ENCODE measurements around the gene CELF2.

The CELF2 gene

GRCh38 chr10:11017570-11018431 lies at the start of gene CELF2:
Gene CELF2 (plus strand): TSS chr10:11017872. CDS start chr10:11018090, 218 bp downstream.
- ChIA-PET POLR2A (no interaction called here), CTCF (no interaction called here)
- H3K4me3 ChIP-seq (ENCODE audit: low read depth, low read length) = peak within 1 kb of the TSS; percentile 44
- no peak for DNase-seq (ENCODE audit: low read depth, low spot score)
- no peak for TF ChIP-seq CTCF (IDR thresholded peaks at IDR 0.05; ENCODE audit: insufficient read depth, low read length, missing control alignments)

DNA sequence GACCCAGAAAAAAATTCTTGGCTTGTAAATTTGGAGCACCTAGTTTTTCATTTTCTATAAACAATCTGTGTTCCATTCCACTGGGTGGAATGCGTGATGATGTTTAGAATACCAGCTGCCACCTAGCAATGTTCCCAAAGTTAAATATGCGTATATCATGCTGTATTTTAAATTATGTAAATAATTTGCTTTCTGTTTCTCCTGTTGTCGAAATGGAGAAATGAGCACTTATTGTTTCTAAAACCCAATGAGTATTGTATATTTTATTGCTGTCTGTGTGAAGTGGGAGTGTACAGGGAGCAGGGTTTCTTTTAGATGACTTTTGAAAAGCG lies 49.4 kb upstream of the CELF2 start:
- DNase-seq (ENCODE audit: low read depth, low spot score) = no peak
- TF ChIP-seq CTCF (IDR thresholded peaks at IDR 0.05; ENCODE audit: insufficient read depth, low read length, missing control alignments) = no peak
- H3K4me3 ChIP-seq (ENCODE audit: low read depth, low read length) = no peak overlapping the region
- ChIA-PET POLR2A (no interaction called here), CTCF (no interaction called here)

GRCh38 chr10:10973310-10973709 lies 44.4 kb upstream of the CELF2 start:
- ChIA-PET POLR2A (no interaction called here), CTCF (no interaction called here)

DNA sequence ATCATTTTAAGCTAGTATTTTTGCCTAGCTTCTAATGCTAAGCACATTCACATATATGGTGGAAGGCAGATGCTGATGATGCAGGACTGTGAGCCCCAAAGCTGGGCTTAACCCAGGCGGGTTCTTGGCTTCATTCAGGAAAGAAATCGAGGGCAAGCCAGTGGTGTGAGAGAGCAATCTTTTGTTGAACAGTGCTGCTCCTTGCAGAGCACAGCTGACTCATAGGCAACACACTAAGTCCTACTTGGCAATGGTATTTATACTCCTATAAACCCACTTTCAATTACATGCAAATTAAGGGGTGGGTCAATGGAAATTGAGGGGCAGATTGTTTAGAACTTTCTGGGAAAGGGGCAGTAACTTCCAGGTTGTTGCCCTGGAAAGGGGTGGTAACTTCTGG lies 42.0 kb upstream of the CELF2 start:
- TF ChIP-seq CTCF (IDR thresholded peaks at IDR 0.05; ENCODE audit: insufficient read depth, low read length, missing control alignments) = no peak
- DNase-seq (ENCODE audit: low read depth, low spot score) = no peak
- ChIA-PET POLR2A (no interaction called here), CTCF (no interaction called here)
- H3K4me3 ChIP-seq (ENCODE audit: low read depth, low read length) = no peak overlapping the region

More at GRCh38 chr10:10973310-10973709, 44.4 kb upstream of the CELF2 start:
- H3K4me3 ChIP-seq (ENCODE audit: low read depth, low read length) = no peak overlapping the region
- DNase-seq (ENCODE audit: low read depth, low spot score) = no peak
- no peak for TF ChIP-seq CTCF (IDR thresholded peaks at IDR 0.05; ENCODE audit: insufficient read depth, low read length, missing control alignments)

DNA sequence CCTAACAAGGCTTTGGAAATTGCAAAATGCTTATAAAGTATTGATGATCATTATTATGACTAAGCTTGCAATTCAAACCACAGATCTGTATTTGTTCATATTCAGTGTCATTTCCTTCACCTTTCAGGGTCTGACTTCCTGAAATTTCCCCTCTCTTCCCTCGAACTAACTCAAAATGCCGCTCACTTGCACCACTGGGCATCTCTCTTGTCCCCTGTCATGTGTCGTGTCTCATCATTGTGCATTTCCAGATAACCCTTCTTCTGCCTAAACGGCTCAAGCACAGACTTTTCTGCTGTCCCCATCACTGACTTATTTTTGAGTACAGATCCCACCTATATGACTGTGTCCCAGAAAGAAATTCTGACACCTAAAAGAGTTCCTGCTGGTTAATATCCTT lies 41.0 kb upstream of the CELF2 start:
- H3K4me3 ChIP-seq (ENCODE audit: low read depth, low read length) = no peak overlapping the region
- CTCF ChIA-PET = no interaction called here
- DNase-seq (ENCODE audit: low read depth, low spot score) = no peak

More for the DNA sequence above, 41.0 kb upstream of the CELF2 start:
- POLR2A ChIA-PET = interaction anchor here (0.6 kb wide), 1 partner anchor 36 kb away, joined by 3 read pairs; no protein-coding TSS in a partner anchor
- no peak for TF ChIP-seq CTCF (IDR thresholded peaks at IDR 0.05; ENCODE audit: insufficient read depth, low read length, missing control alignments)
